WTC11 (cell line): ENCODE results near the gene GPER1. TPM values are rescaled to one million over a fixed set of nuclear protein-coding genes. Genes with fewer than 3 reads are reported as not detected.

ENCODE experiments used
- ATAC-seq: fragments of 200-7000 bp; cut with Tn5 transposase; 2 replicates; pipeline ENCODE4 v1.10.0; 2021; ENCODE audit warnings: mild to moderate bottlenecking, moderate library complexity
- CTCF ChIA-PET: fragments of 300-600 bp; sonication (Branson Sonifier 250); formaldehyde crosslinking; loops from one replicate; lab custom pipeline; 2021; ENCODE audit warnings: antibody characterized with exemption; lab: Charles Lee
- POLR2A ChIA-PET: fragments of 350-600 bp; sonication (Branson Sonifier 250); formaldehyde crosslinking; loops from one replicate; lab custom pipeline; 2021; ENCODE audit warnings: antibody characterized with exemption; lab: Charles Lee
- DNase-seq: peaks from one replicate; pipeline ENCODE4 v3.0.0; 2021; ENCODE audit warnings: low spot score
- H3K27ac Mint-ChIP-seq: 2 replicates; pipeline ENCODE4 v1.8.0; 2021; ENCODE audit warnings: mixed read lengths
- H3K27me3 Mint-ChIP-seq: 2 replicates; pipeline ENCODE4 v1.8.0; 2021; ENCODE audit warnings: low read depth, mild to moderate bottlenecking, moderate library complexity, mixed read lengths
- H3K36me3 Mint-ChIP-seq: 2 replicates; pipeline ENCODE4 v1.8.0; 2021; ENCODE audit warnings: mixed read lengths
- H3K4me1 Mint-ChIP-seq: 2 replicates; pipeline ENCODE4 v1.8.0; 2022; ENCODE audit warnings: mixed read lengths
- H3K4me3 Mint-ChIP-seq: 2 replicates; pipeline ENCODE4 v1.8.0; 2021; ENCODE audit warnings: mild to moderate bottlenecking, moderate library complexity, mixed read lengths
- H3K9me3 Mint-ChIP-seq: 2 replicates; pipeline ENCODE4 v1.8.0; 2021; ENCODE audit warnings: mixed read lengths
- ESRRA ChIP-seq: sonication (generic); formaldehyde crosslinking; IDR thresholded peaks from 2 replicates; pipeline ENCODE4 v1.8.1; 2022; ENCODE audit warnings: mild to moderate bottlenecking, missing genetic modification reagents, borderline replicate concordance
- ETV6 ChIP-seq: sonication (generic); formaldehyde crosslinking; IDR thresholded peaks from 2 replicates; pipeline ENCODE4 v1.8.1; 2022; ENCODE audit warnings: mild to moderate bottlenecking, missing genetic modification reagents
- GABPB1 ChIP-seq: sonication (generic); formaldehyde crosslinking; IDR thresholded peaks from 2 replicates; pipeline ENCODE4 v1.8.1; 2023; ENCODE audit warnings: mild to moderate bottlenecking, missing genetic modification reagents
- GRHL2 ChIP-seq: fragments of 250-450 bp; sonication (Bioruptor Pico); IDR thresholded peaks from 2 replicates; pipeline ENCODE4 v1.8.0; 2022; ENCODE audit warnings: mild to moderate bottlenecking, moderate library complexity; ENCODE audit not compliant: insufficient replicate concordance, severe bottlenecking
- GTF2I ChIP-seq: fragments of 250-450 bp; sonication (Bioruptor Pico); conservative IDR thresholded peaks from 2 replicates; pipeline ENCODE4 v1.4.0; 2021; ENCODE audit warnings: mild to moderate bottlenecking
- JAZF1 ChIP-seq: fragments of 250-450 bp; sonication (Bioruptor Pico); IDR thresholded peaks from 2 replicates; pipeline ENCODE4 v1.9.0; 2021; ENCODE audit warnings: moderate library complexity, mild to moderate bottlenecking, inconsistent platforms
- OVOL2 ChIP-seq: fragments of 250-450 bp; sonication (Bioruptor Pico); IDR thresholded peaks from 2 replicates; pipeline ENCODE4 v1.9.0; 2021; ENCODE audit warnings: mild to moderate bottlenecking, borderline replicate concordance
- TEAD1 ChIP-seq: sonication (generic); formaldehyde crosslinking; IDR thresholded peaks from 2 replicates; pipeline ENCODE4 v1.8.0; 2022; ENCODE audit warnings: mild to moderate bottlenecking, missing genetic modification reagents
- TP53 ChIP-seq: sonication (generic); formaldehyde crosslinking; IDR thresholded peaks from 2 replicates; pipeline ENCODE4 v1.8.1; 2023; ENCODE audit warnings: mild to moderate bottlenecking, missing genetic modification reagents
- ZNF317 ChIP-seq: sonication (generic); formaldehyde crosslinking; IDR thresholded peaks from 2 replicates; pipeline ENCODE4 v1.8.1; 2023; ENCODE audit warnings: low read depth, mild to moderate bottlenecking, moderate library complexity, missing genetic modification reagents, borderline replicate concordance
- ZNF396 ChIP-seq: fragments of 250-450 bp; sonication (Bioruptor Pico); IDR thresholded peaks from 2 replicates; pipeline ENCODE4 v1.8.0; 2021; ENCODE audit warnings: mild to moderate bottlenecking, moderate library complexity, borderline replicate concordance
- ZNF416 ChIP-seq: fragments of 250-450 bp; sonication (Bioruptor Pico); IDR thresholded peaks from 2 replicates; pipeline ENCODE4 v1.9.0; 2021; ENCODE audit warnings: mild to moderate bottlenecking, inconsistent platforms
- total RNA-seq: library from RNA; stranded (reverse); gene quantifications from 3 replicates; pipeline ENCODE4 v1.2.3, GENCODE V29; 2021
- TF ChIP-seq, protein P1 (sequence below): fragments of 250-450 bp; sonication (Bioruptor Pico); IDR thresholded peaks from 2 replicates; pipeline ENCODE4 v1.9.0; 2021; ENCODE audit warnings: mild to moderate bottlenecking
- TF ChIP-seq, protein P2 (sequence below): sonication (generic); formaldehyde crosslinking; conservative IDR thresholded peaks from 2 replicates; pipeline ENCODE4 v1.8.1; 2023; ENCODE audit warnings: mild to moderate bottlenecking, low read depth, missing genetic modification reagents, moderate library complexity
- TF ChIP-seq, protein P3 (sequence below): sonication (generic); formaldehyde crosslinking; IDR thresholded peaks from 2 replicates; pipeline ENCODE4 v1.8.1; 2023; ENCODE audit warnings: mild to moderate bottlenecking, missing genetic modification reagents, moderate library complexity
- TF ChIP-seq, protein P4 (sequence below): sonication (generic); formaldehyde crosslinking; conservative IDR thresholded peaks from 2 replicates; pipeline ENCODE4 v1.8.1; 2022; ENCODE audit warnings: mild to moderate bottlenecking, missing genetic modification reagents
- TF ChIP-seq, protein P5 (sequence below): sonication (generic); formaldehyde crosslinking; IDR thresholded peaks from 2 replicates; pipeline ENCODE4 v1.8.0; 2023; ENCODE audit warnings: missing genetic modification reagents
- TF ChIP-seq, protein P6 (sequence below): sonication (generic); formaldehyde crosslinking; IDR thresholded peaks from 2 replicates; pipeline ENCODE4 v1.8.0; 2022; ENCODE audit warnings: mild to moderate bottlenecking, missing genetic modification reagents
- TF ChIP-seq, protein P7 (sequence below): fragments of 250-450 bp; sonication (Bioruptor Pico); IDR thresholded peaks from 2 replicates; pipeline ENCODE4 v1.9.0; 2021; ENCODE audit warnings: moderate library complexity, mild to moderate bottlenecking, inconsistent platforms, borderline replicate concordance
- TF ChIP-seq, protein P8 (sequence below): fragments of 250-450 bp; sonication (Bioruptor Pico); IDR thresholded peaks from 2 replicates; pipeline ENCODE4 v1.9.0; 2021; ENCODE audit warnings: mild to moderate bottlenecking

GPER1 gene
- total RNA-seq, 1 experiment from 2014 or later = 0.28 TPM

DNA sequence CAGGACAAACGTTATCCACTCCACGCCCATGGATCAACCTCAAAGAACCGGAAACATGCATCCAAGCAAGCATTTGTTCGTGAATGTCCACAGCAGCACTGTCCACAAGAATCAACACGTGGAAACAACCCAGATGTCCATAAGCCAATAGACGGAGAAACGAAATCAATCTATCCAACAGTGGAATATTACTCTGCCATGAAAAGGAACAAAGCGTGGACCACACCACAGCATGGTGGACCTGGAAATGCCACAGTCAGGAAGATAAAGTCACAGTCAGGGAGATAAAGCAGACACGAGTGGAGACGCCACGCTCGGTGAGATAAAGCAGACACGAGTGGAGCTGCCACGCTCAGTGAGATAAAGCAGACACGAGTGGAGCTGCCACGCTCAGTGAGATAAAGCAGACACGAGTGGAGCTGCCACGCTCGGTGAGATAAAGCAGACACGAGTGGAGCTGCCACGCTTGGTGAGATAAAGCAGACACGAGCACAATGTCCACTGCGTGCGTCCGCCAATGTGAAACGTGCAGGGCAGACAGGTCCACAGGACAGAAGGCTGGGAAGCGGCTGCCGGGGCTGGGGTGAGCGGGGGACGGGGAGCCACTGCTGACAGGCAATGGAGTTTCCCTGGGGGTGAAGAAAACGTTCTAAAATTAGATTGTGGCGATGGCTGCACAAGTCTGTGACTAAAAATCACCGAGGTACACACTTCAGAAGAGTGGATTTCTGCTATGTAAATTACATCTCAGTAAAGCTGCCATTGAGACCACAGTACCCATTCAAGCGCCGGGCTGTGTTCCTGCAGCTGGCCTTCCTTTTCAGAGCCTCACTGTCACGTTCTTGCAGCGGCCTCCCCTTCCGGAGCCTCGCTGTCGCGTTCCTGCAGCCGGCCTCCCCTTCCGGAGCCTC, 10.6 kb downstream of the GPER1 start:
- CTCF ChIA-PET = interaction anchor here (1.0 to 1.5 kb wide), 2 partner anchors 25 to 105 kb away, joined by 3 to 7 read pairs; no protein-coding TSS in a partner anchor
- H3K36me3 Mint-ChIP-seq = peaks cover 16% of the 10 kb centered on the region
- no peak overlapping the region for H3K4me3 Mint-ChIP-seq
- H3K4me1 Mint-ChIP-seq = no peaks in the 10 kb centered on the region
- DNase-seq = no peak
- no peak for TF ChIP-seq ZNF396 (CRISPR knock-in tag)
- no peak for TF ChIP-seq JAZF1
- no peak for TF ChIP-seq GABPB1
- TF ChIP-seq, protein P1, sequence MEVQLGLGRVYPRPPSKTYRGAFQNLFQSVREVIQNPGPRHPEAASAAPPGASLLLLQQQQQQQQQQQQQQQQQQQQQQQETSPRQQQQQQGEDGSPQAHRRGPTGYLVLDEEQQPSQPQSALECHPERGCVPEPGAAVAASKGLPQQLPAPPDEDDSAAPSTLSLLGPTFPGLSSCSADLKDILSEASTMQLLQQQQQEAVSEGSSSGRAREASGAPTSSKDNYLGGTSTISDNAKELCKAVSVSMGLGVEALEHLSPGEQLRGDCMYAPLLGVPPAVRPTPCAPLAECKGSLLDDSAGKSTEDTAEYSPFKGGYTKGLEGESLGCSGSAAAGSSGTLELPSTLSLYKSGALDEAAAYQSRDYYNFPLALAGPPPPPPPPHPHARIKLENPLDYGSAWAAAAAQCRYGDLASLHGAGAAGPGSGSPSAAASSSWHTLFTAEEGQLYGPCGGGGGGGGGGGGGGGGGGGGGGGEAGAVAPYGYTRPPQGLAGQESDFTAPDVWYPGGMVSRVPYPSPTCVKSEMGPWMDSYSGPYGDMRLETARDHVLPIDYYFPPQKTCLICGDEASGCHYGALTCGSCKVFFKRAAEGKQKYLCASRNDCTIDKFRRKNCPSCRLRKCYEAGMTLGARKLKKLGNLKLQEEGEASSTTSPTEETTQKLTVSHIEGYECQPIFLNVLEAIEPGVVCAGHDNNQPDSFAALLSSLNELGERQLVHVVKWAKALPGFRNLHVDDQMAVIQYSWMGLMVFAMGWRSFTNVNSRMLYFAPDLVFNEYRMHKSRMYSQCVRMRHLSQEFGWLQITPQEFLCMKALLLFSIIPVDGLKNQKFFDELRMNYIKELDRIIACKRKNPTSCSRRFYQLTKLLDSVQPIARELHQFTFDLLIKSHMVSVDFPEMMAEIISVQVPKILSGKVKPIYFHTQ = no peak
- no peak for TF ChIP-seq OVOL2 (CRISPR knock-in tag)
- TF ChIP-seq TP53 (CRISPR knock-in tag) = no peak
- TF ChIP-seq, protein P2, sequence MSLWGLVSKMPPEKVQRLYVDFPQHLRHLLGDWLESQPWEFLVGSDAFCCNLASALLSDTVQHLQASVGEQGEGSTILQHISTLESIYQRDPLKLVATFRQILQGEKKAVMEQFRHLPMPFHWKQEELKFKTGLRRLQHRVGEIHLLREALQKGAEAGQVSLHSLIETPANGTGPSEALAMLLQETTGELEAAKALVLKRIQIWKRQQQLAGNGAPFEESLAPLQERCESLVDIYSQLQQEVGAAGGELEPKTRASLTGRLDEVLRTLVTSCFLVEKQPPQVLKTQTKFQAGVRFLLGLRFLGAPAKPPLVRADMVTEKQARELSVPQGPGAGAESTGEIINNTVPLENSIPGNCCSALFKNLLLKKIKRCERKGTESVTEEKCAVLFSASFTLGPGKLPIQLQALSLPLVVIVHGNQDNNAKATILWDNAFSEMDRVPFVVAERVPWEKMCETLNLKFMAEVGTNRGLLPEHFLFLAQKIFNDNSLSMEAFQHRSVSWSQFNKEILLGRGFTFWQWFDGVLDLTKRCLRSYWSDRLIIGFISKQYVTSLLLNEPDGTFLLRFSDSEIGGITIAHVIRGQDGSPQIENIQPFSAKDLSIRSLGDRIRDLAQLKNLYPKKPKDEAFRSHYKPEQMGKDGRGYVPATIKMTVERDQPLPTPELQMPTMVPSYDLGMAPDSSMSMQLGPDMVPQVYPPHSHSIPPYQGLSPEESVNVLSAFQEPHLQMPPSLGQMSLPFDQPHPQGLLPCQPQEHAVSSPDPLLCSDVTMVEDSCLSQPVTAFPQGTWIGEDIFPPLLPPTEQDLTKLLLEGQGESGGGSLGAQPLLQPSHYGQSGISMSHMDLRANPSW (CRISPR knock-in tag) = no peak
- TF ChIP-seq, protein P3, sequence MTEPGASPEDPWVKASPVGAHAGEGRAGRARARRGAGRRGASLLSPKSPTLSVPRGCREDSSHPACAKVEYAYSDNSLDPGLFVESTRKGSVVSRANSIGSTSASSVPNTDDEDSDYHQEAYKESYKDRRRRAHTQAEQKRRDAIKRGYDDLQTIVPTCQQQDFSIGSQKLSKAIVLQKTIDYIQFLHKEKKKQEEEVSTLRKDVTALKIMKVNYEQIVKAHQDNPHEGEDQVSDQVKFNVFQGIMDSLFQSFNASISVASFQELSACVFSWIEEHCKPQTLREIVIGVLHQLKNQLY = no peak
- no peak for TF ChIP-seq ZNF416 (CRISPR knock-in tag)
- TF ChIP-seq ZNF317 (CRISPR knock-in tag) = no peak
- TF ChIP-seq, protein P4, sequence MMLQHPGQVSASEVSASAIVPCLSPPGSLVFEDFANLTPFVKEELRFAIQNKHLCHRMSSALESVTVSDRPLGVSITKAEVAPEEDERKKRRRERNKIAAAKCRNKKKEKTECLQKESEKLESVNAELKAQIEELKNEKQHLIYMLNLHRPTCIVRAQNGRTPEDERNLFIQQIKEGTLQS = no peak
- TF ChIP-seq, protein P5, sequence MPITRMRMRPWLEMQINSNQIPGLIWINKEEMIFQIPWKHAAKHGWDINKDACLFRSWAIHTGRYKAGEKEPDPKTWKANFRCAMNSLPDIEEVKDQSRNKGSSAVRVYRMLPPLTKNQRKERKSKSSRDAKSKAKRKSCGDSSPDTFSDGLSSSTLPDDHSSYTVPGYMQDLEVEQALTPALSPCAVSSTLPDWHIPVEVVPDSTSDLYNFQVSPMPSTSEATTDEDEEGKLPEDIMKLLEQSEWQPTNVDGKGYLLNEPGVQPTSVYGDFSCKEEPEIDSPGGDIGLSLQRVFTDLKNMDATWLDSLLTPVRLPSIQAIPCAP = no peak
- TF ChIP-seq ESRRA = no peak
- TF ChIP-seq ETV6 (CRISPR knock-in tag) = no peak
- TF ChIP-seq, protein P6, sequence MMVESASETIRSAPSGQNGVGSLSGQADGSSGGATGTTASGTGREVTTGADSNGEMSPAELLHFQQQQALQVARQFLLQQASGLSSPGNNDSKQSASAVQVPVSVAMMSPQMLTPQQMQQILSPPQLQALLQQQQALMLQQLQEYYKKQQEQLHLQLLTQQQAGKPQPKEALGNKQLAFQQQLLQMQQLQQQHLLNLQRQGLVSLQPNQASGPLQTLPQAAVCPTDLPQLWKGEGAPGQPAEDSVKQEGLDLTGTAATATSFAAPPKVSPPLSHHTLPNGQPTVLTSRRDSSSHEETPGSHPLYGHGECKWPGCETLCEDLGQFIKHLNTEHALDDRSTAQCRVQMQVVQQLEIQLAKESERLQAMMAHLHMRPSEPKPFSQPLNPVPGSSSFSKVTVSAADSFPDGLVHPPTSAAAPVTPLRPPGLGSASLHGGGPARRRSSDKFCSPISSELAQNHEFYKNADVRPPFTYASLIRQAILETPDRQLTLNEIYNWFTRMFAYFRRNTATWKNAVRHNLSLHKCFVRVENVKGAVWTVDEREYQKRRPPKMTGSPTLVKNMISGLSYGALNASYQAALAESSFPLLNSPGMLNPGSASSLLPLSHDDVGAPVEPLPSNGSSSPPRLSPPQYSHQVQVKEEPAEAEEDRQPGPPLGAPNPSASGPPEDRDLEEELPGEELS (CRISPR knock-in tag) = no peak
- TF ChIP-seq, protein P7, sequence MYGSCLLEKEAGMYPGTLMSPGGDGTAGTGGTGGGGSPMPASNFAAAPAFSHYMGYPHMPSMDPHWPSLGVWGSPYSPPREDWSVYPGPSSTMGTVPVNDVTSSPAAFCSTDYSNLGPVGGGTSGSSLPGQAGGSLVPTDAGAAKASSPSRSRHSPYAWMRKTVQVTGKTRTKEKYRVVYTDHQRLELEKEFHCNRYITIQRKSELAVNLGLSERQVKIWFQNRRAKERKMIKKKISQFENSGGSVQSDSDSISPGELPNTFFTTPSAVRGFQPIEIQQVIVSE (CRISPR knock-in tag) = no peak
- no peak for TF ChIP-seq GTF2I (CRISPR knock-in tag)
- TF ChIP-seq TEAD1 (CRISPR knock-in tag) = no peak
- TF ChIP-seq GRHL2 (CRISPR knock-in tag) = no peak
- TF ChIP-seq, protein P8, sequence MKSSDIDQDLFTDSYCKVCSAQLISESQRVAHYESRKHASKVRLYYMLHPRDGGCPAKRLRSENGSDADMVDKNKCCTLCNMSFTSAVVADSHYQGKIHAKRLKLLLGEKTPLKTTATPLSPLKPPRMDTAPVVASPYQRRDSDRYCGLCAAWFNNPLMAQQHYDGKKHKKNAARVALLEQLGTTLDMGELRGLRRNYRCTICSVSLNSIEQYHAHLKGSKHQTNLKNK (CRISPR knock-in tag) = no peak
- no peak overlapping the region for H3K27ac Mint-ChIP-seq
- peaks cover 8% of the 10 kb centered on the region for H3K9me3 Mint-ChIP-seq
- H3K27me3 Mint-ChIP-seq = no peaks in the 10 kb centered on the region
- POLR2A ChIA-PET = no interaction called here
- ATAC-seq = no peak
